ENCODE data around the gene PALMD.

Gene PALMD

DNA sequence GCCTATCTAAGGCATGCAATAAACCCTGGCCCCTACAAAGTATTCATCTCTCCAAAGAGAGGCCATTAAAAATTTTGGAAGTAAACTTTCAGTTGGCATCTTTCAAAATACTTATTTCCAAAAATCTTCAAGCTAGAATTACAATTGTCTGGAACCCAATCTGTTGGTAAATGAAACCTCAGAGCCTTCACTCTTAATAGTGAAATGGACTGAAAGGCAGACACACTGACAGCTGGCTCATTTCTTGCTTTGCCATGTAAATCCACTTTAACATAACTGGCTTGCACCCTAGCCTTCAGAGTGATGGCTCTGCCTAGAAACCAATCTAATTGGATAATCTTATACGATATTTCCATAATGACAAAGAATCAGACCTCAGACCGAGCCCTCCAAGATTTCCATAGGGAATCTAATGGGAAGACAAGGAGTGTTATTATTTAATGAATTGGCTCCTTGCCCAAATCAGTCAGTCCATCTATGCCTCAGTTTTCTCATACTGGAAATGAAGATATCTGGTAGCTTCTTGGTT is 9.2 kb upstream of the PALMD start:
- no peak for DNase-seq

DNA sequence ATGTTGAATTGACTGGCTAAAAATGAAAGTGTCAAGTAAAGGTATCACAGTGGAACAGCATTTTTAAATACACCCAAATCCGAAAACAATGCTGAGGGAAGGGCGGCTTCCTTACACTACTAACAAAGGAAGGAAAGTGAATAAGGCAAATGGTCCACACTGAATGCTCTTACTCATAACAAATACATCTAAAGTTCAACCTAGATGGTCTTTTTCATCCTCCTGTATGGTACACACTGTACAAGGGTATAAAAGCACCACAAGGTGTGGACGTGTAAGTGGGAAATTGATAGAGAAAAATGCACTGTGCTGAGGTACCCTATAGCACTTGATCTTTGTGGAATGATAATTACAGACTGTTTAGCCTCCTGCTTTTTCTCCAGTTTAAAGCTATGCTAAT is 7.1 kb upstream of the PALMD start:
- no peak for DNase-seq

DNA sequence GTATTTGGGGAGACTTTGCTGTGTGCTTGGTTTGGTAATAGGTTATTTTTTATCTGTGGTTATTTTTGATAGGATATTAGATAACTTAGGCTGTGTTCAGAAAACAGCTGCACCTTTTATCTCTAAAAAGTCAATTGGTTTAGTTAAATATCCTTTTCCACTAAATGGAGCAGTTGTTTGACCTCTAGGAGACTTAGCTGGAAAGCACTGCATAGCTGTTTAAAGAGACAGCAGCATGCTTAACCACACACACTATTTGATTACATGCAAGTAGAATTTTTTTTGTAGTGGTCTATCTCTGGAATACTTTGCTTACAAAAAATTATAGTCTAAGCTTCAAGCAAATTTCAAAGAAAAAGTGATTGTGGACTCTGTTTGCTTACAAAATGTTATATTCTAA is 6.5 kb upstream of the PALMD start:
- no peak for DNase-seq

DNA sequence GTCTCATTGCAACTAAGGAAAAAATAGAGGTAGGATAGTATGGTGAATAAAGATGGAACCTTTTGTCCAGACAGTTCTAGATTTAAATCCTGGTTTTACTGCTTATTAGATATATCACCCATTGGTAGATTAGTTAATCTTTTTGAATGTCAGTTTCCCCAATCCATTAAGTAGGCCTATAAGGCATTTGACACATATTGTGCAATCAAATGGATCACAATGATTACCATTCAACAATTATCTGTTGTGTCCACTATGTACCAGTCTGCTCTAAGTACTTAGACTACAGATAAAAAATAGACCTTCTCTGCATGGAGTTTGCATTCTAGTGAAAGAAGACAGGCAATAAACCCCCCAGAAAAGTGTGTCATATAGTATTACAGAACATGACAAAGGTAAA is 6.0 kb upstream of the PALMD start:
- DNase-seq: no peak

DNA sequence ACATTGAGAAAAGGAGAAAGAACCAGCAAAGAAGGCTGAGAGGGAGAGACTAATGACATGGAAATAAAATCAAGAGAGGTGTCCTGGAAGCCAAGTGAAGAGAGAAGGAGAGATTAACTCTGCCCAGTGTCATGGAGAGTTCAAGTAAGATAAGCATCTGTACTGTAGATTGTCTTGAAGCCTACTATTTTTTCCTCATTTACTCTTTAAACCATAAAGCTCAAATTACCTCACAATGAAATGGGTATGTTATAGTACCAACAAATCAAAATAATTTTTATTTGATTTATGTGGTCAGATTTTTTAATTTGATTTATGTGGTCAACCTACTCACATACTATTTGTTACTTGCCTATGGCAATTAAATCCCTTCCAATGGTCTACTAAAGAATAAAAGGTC is 5.2 kb upstream of the PALMD start:
- DNase-seq: no peak

DNA sequence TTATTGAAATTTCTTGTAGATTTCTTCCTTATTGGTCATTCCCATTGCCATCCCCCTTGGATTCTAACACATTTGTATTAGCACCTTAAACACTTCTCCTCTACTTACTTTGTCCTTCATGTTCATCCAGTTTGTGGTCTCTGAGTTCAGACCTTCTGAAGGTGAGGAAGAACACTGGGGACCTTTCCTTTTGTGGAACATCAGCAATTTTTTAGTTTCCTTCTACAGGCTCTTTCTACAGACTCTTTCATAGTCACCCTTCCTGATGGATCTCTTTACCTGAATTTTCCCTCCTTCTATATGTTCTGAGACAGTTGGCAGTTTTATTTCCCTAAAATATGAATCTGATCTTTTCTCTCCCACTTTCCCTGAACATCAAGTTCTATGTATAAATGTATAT is 4.4 kb upstream of the PALMD start:
- DNase-seq: no peak

DNA sequence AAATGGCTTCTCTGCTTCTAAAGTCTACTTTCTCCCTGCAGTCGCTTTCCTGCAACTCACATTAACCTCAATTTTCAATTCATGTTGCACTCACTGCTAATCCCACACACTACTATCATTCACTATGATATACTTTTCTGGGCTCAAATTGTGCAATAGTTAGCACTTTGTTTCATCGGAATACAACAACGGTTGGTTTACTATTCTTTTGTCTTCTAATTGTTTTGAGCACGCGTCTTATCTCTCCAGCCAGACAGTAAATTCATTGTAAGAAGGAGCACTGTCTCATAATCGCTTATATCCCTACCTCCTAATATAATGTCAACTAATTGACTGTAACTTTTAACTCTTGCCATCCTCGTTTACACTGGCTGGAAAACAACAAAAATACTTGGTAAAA is 3.9 kb upstream of the PALMD start:
- no peak for DNase-seq

DNA sequence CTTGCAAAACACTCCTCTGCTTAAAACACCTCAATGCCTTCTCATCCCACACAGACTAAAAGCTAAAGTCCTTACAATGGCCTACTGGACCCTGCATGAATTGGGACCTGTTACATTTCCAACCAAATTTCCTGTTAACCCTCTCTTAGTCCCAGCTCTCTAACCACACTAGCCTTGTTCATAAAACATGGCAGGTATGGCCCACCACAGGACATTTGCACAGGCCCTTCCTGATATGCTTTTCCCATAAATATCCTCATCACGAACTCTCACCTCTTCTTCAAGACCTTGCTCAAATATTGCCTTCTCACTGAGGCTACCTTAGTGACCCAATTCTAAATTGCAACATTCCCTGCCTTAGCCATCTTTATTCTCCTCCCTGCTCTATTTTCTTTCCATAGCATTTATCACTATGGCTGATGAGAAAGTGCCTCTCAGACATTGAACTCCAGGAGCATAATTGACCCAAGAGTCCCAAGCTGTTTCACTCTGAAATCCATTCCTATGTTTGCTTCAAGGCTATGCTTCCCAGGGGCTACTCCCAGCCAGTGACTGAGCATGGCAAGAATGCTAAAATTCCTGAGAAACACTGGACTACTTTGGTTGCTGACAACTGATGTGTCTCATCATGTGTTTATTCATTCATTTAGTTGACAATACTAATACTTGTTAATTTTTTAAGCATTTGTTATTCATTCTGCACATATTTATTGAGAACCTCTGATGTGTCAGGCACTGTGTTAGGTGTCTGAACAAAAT is 2.7 kb upstream of the PALMD start:
- no peak for DNase-seq

DNA sequence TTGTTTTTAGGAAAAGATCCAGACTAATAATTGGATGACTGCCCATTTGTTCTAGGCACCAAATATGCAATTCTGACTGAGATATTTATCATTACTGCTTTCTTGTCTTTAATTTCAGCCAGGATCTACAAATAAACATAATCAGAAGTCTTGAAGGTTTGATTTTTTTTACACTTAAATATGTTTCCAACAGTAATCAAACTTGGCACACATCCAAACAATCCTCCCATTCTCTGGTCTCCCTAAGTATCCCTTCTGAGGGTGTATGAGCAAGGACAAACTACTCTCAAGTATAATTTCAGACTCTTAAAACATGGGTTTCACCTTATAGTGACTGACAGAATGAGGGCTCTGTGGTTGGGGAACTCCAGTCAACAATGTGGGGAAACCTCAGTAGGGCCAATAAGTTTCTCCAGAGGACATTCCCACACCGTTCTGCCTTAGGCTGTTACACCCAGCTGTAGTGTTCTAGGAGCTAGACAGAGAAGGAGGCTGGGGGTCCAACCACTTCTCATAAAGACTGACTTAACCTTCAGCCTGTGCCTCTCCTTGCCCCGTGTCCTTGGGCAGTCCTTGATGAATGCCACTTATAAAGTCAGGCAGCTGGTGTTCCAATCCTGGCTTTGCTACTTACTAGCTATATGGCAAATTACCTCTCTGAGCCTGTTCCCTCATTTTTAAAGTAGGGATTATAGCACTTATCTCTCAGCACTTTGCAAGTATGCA is 1.5 kb upstream of the PALMD start:
- no peak for DNase-seq

DNA sequence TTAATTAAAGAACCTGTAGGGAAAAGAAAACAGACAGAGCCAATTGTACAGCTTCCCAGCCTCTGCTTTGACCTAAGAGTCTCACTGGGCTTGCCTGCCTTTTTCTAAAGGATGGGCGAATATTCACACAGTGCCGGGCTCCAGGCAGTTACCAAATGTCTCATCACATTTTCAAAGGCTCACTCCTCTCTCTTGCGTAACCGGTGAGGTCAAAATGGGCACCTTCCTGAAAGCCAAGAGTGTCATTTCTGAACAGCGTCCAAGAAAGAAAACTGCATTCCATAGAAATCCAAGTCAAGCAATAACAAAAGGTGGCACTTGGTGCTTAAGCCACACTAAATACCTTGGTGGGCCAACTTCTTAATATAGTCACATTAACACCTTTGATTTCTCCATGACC is 710 bp upstream of the PALMD start:
- no peak for DNase-seq

DNA sequence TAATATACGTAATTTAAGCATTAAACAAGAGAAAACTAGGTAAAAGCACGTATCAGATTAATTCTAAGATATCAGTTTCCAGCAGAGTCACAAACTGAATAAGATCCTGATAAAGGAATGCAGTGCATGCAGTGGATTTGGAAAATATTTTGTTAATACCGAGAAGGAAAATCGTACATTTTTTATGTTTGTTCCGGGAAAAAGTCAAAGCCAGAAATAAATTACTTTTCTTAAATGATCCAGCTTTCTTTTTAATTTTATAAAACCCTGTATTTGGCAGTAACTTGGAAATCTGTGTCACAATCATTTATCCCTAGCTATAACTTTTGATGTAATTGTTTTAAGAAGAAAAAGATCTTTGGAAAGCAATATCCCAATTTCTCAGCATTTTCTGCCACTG is 955 bp downstream of the PALMD start:
- DNase-seq: no peak

DNA sequence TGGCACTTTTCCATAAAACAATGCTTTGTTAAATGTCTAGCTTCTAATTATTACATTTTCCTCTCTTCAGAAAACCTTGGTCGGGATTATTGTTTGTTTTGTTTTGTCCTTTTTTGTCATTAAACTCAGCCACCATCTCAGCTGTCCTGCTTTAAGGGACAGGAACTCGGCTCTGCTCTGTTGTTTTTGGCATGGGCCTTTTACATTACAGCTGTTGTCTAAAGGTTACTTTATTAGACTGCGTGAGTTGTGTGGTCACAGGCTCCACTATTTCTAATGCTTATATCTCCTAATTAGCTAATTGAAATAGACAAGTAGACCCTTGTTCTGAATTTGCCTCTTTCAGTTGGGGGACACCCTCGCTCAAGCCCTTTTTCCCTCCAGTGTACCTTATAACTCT is 1.6 kb downstream of the PALMD start:
- DNase-seq: no peak

DNA sequence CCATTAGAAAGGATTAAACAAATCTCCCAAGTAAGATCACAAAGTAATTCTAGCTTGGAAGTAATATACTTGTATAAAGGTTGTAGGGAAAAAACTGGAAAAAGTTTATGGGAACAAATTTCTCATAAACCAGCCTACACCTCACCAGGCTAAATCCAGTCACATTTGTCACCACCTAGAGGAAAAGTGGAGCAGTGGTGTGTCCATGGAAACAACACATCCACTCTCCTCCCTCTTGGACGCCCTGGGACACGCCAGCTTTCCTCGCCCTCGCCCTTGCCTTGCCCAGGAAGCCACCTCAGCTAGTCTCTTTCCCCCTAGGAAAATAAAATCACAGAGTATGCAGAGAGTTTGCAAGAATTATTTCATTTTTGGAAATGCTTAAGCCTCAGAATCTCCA is 2.2 kb downstream of the PALMD start:
- no peak for DNase-seq

DNA sequence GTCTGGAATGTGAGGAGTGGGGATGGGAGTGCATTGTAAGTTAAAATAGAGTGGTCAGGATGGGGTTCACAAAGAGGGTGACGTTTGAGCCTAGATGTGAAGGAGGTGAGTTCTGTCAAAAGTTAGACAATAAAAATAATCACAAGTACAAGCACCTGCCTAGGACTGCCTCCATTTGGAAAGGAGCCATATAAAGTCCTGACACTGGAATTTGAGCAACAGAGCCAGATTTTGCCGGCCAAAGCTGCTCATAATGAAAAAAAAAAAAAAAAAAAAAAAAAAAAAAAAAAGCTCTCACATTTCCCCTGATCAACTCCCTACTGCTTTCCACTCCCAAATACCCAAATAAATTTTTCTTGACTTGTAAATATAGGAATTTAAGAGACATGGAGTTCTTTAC is 4.1 kb downstream of the PALMD start:
- no peak for DNase-seq

DNA sequence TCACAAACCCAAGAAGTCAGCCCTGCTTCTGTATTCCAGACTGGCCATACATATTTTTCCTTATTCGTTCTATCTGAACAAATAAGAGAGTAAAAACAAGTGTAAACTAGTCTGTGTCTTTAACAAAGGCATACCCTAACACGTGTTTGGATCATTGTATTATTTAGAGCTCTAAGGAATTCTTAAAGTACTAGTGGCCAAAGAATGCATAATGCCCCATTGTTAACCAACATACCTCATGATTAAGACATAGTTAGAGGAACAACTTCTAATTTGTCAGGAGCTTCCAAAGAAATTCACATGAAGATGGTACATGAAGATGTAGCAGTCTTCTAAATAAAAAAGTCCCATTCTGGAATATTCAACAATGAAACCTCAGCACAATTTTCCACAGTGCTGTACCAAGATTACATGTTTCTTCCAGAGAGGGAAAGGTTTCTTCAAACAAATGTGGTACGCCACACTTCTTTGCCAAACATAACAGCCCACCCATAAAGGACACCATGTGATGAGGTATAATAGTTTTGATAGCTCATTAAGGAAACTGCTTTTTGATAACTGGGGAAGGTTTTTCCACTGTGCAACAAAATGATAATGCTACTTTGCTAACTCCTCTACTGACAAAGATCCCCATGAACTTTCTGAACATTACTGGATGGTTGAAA is 5.0 kb downstream of the PALMD start:
- DNase-seq: no peak

DNA sequence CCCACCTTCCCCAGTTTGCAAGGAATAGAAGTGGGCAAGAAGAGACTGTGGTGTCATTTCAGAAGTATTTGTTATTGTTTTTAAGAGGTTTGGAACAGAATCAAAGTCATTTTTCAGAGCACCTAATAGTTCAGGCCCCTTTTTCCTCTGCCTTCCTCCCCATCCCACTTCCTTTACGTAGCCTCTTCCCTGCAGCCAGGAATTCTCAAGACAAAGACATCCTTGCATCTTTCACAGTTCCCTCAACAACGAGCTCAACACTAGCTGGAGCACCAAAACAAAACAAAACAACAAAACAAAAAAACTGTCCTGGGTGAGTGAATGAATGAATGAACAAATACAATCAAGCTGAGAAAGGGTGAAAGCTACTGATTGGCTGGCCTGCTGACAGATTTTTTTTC is 7.0 kb downstream of the PALMD start:
- no peak for DNase-seq

DNA sequence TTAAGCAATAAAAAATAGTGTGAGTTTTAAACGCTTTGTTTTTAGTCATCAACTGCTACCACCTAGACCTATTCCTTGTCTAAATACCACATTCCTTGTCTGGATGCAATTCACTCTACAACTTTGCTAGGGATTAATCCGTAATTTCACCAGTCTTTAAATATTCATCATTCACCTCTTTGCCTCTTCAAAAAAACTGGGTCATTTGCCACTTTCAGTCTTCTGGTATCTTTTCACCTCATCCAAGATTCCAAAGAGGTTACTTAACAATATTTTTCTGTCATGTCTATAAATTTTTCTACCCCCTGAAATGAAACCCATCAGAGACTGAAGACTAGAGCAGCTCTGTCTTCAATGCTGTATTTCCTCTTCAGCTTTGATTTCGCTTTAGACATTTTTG is 9.5 kb downstream of the PALMD start:
- no peak for DNase-seq

DNA sequence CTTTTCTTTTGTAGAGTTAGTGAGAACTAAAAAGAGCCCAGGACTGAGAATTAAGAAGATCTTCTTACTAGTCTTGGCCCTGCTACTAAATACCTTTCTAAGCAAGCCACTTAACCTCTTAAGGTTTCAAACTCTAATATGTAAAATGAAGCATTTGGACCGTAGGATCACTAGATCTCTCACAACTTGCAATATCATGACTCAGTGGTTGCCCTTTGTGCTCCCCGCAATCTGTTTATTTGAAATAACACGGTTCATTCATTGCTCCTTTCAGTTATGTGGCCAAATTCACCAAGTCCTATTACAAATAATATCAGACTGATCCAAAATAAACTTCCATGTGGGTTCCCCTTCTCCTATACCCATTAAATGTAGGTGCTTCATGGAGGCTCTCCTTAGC is 10.8 kb downstream of the PALMD start:
- DNase-seq: no peak

DNA sequence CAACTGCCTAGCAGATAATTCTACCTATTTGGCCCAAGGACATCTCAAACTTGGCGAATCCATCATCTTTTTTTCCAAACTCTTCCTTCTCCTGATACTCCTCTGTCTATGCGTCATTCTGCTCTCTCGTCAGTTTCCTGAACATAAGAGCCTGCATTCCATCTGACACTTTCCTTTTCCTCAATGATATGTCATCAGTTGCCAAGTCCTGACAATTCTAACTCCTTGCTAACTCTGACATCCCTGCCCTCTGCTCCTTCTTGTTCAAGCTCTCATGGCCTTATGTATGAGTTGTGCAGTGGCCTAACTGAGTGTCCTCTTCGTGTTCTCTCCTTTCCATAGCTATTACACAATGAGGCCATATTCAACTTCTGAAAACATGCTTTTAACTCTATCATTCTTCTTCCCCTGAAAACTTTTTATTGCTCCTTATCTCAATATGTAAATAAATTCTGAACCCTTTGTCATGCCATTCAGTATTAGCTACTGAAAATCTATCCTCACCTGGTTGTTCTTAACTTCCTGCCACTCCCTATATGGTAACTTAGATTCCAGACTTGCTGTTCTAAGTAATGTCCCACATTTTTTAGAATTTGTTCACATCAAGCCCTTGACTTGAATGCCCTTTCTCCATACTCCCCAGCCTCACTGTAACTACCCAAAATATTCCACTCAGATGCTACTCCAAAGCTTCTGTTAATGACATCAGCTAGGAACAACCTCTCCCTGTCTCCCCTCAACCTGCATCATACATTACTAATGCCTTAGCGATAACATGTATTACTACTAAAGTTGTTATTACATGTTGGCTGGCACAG is 11.5 kb downstream of the PALMD start:
- no peak for DNase-seq

DNA sequence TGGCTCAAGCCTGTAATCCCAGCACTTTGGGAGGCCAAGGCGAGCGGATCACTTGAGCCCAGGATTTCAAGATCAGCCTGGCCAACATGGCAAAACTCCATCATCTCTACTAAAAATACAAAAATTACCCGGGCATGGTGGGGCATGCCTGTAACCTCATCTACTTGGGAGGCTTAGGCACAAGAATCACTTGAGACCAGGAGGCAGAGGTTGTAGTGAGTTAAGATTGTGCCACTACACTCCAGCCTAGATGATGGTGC is 12.0 kb downstream of the PALMD start:
- no peak for DNase-seq

DNA sequence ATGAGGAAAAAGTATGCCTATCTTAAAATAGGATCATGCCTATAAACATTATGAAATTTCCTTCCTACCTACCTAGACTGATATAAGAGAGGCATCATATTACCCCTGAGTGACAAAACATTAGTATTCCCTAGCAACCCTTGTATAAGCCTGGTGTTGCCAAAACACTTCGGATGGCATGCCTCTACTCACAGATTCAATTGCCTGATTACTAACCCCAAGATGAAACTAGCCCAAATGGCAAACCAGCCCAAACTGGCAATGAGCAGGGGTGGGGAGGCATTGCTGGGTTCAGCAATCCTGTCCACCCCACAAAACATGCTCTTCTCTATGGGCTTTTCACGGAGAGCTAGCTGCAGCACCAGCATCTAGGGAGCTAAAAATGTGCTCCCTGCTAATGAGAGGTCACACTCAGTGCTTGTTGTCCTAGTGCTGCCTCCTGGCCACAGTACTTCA is 13.9 kb downstream of the PALMD start:
- DNase-seq: no peak

DNA sequence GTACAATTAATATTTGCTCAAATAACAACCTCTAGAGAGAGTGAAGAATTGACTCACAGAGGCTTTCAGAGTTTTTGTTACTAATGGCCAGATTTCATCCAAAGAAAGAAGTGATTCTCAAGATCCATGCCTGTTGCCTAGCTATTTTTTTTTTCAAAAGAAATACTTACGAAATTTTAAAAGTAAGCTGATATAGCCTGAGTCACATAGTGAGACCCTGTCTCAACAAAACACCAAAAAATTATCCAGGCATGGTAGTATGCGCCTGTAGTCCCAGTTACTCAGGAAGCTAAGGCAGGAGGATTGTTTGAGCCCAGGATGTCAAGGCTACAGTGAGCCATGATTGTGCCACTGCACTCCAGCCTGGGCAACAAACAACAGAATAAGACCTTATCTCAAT is 14.6 kb downstream of the PALMD start:
- no peak for DNase-seq

DNA sequence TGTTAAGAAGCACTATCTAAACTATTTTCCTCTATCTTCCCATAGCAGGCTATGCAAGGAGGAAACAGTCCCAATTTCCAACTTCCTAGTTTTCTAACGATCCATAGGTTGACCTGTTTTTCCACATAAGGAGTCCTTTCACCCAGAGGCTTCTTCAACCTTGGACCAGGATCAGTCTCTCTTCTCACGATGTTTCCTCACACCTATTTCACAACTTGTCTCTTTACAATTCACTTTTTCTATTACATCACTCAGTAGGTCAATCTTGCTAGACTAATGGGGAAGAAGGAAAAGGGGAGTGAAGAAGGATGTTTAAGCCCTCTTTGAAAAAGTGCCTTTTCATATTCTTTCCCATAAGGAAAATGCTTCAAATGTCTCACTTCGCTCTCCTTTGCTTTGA is 15.9 kb downstream of the PALMD start:
- DNase-seq: no peak
